HUES64 (cell line): ENCODE data around the gene RIBC2.

Experiments
- H3K27ac ChIP-seq: 2 replicates; pipeline ENCODE4 v1.7.0; 2013; ENCODE audit warnings: low read depth, low read length, inconsistent platforms
- H3K27me3 ChIP-seq: 2 replicates; pipeline ENCODE4 v1.6.1; 2013; ENCODE audit warnings: mild to moderate bottlenecking, low read length; ENCODE audit not compliant: insufficient read depth
- H3K36me3 ChIP-seq: 2 replicates; pipeline ENCODE4 v1.6.1; 2013; ENCODE audit warnings: mild to moderate bottlenecking, low read length; ENCODE audit not compliant: insufficient read depth
- H3K4me1 ChIP-seq: 2 replicates; pipeline ENCODE4 v1.6.1; 2013; ENCODE audit warnings: mild to moderate bottlenecking, low read length, moderate library complexity; ENCODE audit not compliant: insufficient read depth
- H3K4me3 ChIP-seq: 2 replicates; pipeline ENCODE4 v1.5.1; 2013; ENCODE audit warnings: mild to moderate bottlenecking, low read length, moderate library complexity
- H3K9ac ChIP-seq: 2 replicates; pipeline ENCODE4 v1.6.1; 2013; ENCODE audit warnings: mild to moderate bottlenecking, low read depth, low read length
- H3K9me3 ChIP-seq: 2 replicates; pipeline ENCODE4 v1.6.1; 2013; ENCODE audit warnings: low read depth, low read length; ENCODE audit not compliant: insufficient read depth
- WGBS: fragments of 150-250, 120-280 bp; methylation state at CpG from one replicate; pipeline ENCODE4 v1.1.7; 2013; ENCODE audit warnings: missing lambda C conversion rate; 5-methylcytosine and 5-hydroxymethylcytosine counted together

The RIBC2 gene

DNA sequence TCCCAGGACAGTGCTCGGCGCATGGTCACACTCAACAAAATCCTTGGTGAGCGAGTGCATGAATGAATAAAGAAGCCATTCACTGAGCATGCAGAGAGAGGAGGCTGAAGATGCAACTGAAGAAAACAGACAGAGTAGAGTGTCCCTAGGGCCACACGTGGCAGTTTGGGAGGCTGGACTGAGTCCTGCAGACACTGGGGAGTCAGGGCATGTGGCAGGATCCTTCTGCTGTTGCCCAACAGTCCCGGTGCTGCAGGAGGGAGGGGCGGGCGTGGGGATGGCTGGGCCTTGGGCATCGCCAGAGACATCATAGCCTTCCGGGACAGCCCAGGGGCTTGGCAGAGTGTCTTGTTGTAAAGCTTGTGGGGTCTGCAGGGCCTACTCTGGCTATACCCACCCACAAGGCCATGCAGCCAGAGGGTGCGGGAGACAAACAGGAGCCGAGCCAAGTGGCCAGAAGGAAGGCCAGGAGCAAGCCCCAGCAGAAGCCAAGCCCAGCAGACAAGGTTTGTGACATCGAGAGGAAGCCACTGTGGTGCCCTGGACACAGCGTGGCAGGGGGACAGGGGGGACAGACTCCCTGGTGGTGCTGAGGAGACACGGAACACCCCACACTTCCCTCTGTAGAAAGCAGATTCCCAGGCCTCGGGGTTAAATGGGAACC is 62.5 kb downstream of the RIBC2 start:
- 91% methylated on average over 15 of the region's 15 CpGs for WGBS
- Histone ChIP-seq H3K4me1 (peaks cover 6% of the 10 kb centered on the region; the same call in 1 of the 2 replicates), H3K36me3 (no peaks in the 10 kb centered on the region), H3K9me3 (no peaks in the 10 kb centered on the region), H3K4me3 (no peak overlapping the region), H3K27me3 (no peaks in the 10 kb centered on the region), H3K9ac (no peak overlapping the region), H3K27ac (no peak overlapping the region)

DNA sequence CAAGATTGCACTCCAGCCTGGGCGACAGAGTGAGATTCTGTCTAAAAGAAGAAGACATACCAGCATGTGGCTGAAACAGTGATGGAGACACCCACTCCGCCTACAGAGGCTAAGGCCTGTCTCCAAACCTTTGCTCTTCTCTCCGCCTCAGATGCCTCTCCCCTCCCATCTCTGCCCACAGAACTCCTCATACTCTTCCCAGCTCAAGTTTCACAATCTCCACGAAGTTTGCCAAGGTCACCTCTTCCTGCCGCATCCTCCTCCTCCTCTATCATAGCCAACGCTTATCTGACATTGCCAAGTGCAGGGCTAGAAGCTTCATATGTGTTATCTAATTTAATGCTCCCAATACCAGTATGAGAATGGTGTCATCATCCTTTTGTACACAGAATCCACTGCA is 63.3 kb downstream of the RIBC2 start:
- H3K27ac ChIP-seq: no peak overlapping the region
- 83% methylated on average over 6 of the region's 6 CpGs for WGBS

DNA sequence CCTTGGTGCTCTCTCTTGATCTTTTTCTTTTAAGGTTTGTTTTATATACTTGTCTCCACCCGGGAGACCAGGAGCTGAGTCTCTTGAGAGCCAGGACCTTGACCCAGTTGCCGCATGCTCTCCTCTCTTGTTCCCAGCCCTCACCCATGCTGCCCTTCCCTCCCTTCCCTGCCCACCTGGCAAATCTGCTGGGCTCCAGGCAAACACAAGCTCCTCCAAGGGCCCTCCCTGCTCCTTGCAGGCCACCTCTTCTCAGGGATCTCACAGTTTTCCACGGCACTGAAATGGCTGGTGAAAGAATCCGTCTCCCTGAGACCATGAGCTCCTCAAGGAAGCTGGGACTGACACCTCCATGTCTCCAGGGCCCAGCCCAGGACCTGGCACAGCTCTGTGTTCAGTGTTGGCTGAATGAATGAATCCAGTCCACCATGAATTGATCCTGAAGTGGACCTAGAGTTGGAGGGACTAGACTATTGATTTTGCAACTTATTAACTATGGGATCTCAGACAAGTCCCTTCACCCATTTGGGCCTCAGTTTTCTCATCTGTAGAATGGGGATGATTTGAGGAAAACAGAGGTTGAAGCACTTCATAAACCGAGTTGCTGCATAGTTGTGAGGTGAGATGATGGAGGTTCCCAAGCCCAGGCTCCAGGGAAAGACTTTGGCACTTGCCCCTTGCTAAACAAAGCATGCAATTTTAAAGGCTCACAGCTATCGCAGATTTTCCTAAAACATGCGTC is 64.0 kb downstream of the RIBC2 start:
- Histone ChIP-seq H3K27ac (no peak overlapping the region), H3K9me3 (no peaks in the 10 kb centered on the region), H3K4me1 (peaks cover 6% of the 10 kb centered on the region; the same call in 1 of the 2 replicates), H3K36me3 (no peaks in the 10 kb centered on the region), H3K27me3 (no peaks in the 10 kb centered on the region), H3K4me3 (no peak overlapping the region), H3K9ac (no peak overlapping the region)
- WGBS: 92% methylated on average over 7 of the region's 7 CpGs

More for the DNA sequence above, 63.3 kb downstream of the RIBC2 start:
- Histone ChIP-seq H3K4me1 (peaks cover 6% of the 10 kb centered on the region; the same call in 1 of the 2 replicates), H3K27me3 (no peaks in the 10 kb centered on the region), H3K9ac (no peak overlapping the region), H3K36me3 (no peaks in the 10 kb centered on the region), H3K4me3 (no peak overlapping the region), H3K9me3 (no peaks in the 10 kb centered on the region)

DNA sequence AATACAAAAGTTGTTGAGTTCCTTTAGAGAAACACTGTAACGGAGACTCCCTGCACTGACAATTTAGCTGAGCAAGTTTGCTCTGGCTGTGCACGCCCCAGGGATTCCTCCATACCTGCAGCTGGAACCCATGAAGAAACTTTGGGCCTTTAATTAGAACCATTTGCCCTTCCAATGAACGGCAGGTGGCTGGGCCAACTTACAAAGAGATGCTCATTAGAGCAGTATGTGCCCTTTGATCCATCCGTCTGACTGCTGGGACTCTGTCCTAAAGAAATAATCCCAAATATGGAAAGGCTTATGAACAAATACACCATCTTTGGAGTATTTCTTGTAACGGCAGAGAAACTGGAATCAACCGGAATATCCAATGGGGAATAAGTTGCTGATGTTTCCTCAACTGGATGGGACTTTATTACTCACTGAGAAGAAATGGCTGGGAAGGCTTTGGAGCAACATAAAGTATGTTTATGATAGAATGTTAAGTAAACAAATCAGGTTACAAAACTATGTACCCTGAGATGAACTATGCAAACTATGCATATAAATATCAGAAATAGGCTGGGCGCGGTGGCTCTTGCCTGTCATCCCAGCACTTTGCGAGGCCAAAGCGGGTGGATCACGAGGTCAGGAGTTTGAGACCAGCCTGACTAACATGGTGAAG is 64.7 kb downstream of the RIBC2 start:
- Histone ChIP-seq H3K27ac (no peak overlapping the region), H3K36me3 (no peaks in the 10 kb centered on the region), H3K9me3 (no peaks in the 10 kb centered on the region; the same call in 1 of the 2 replicates), H3K4me3 (no peak overlapping the region), H3K9ac (no peak overlapping the region), H3K27me3 (no peaks in the 10 kb centered on the region), H3K4me1 (peaks cover 6% of the 10 kb centered on the region; the same call in 1 of the 2 replicates)
- WGBS: 86% methylated on average over 11 of the region's 11 CpGs

DNA sequence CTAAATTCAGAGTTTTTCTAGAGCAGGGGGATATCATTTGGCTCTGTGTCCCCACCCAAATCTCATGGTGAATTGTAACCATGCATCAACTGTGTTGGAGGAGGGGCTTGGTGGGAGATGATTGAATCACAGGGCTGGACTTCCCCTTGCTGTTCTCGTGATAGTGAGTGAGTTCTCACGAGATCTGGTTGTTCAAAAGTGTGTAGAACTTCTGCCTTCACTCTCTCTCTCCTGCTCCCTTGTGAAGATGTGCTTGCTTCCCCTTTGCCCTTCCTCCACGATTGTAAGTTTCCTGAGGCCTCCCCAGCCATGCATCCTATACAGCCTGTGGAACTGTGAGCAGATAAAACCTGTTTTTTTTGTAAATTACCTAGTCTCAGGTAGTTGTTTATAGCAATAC is 67.2 kb downstream of the RIBC2 start:
- H3K27ac ChIP-seq: no peak overlapping the region
- H3K36me3 ChIP-seq: no peaks in the 10 kb centered on the region
- H3K9ac ChIP-seq: no peak overlapping the region
- H3K4me3 ChIP-seq: no peak overlapping the region
- no peaks in the 10 kb centered on the region for H3K27me3 ChIP-seq
- peaks cover 2% of the 10 kb centered on the region; the same call in 1 of the 2 replicates for H3K9me3 ChIP-seq
- 95% methylated on average over 3 of the region's 3 CpGs for WGBS
- H3K4me1 ChIP-seq: no peaks in the 10 kb centered on the region

DNA sequence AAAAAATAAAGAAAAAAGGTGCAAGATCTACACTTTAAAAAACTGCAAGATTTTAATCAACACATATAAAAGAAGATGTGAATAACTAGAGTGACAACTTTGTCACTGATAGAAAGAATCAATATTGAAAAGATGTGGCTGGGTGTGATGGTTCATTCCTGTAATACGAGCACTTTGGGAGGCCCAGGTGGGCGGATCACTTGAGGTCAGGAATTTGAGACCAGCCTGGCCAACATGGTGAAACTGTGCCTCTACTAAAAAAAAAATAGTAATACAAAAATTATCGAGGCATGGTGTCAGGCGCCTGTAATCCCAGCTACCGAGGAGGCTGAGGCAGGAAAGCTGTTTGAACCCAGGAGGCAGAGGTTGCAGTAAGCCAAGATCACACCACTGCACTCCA is 68.2 kb downstream of the RIBC2 start:
- Histone ChIP-seq H3K27ac (no peak overlapping the region), H3K27me3 (no peaks in the 10 kb centered on the region), H3K4me1 (no peaks in the 10 kb centered on the region), H3K4me3 (no peak overlapping the region), H3K9me3 (peaks cover 2% of the 10 kb centered on the region; the same call in 1 of the 2 replicates), H3K9ac (no peak overlapping the region), H3K36me3 (no peaks in the 10 kb centered on the region)
- 87% methylated on average over 5 of the region's 5 CpGs for WGBS
